HFF-Myc (cell line): ENCODE measurements around the gene POU3F3.

Experiments
- DNase-seq: peaks from one replicate; pipeline ENCODE4 v3.0.0-alpha.2; 2011; ENCODE audit warnings: low read depth; ENCODE audit errors: extremely low read depth
- H3K4me3 ChIP-seq: replicated peaks from 2 replicates; pipeline ENCODE4 v1.5.1; 2011; ENCODE audit warnings: low read depth, mild to moderate bottlenecking, control low read depth, low read length
- CTCF ChIP-seq: IDR thresholded peaks from 2 replicates; pipeline ENCODE4 v1.5.1; 2012; ENCODE audit warnings: mild to moderate bottlenecking, low read depth, low read length, control low read depth; ENCODE audit errors: missing control alignments

The POU3F3 gene

GRCh38 chr2:104825124-104825865 is 28.6 kb upstream of the POU3F3 start:
- no peak for TF ChIP-seq CTCF
- H3K4me3 ChIP-seq: no peak overlapping the region
- DNase-seq: no peak

DNA sequence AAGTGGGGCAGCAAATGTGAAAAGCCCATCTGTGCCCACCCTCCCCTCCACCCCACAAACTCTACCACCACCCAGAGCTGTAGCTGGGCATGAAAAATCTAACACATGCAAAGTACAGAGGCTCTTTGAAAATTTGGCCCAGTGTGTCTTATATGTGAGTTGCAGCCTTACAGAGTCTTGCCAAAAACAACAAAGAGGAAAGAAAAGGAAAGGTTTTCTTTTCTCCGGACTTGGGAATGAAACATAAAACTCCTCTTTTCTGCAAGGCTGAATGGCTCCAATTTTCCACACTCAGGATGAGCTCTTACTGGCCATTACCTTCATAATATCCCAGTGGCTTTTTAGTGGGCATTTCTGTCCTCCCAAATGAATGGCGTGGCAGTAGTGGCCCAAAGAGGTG is 27.9 kb upstream of the POU3F3 start:
- TF ChIP-seq CTCF: no peak
- DNase-seq: no peak
- no peak overlapping the region for H3K4me3 ChIP-seq

DNA sequence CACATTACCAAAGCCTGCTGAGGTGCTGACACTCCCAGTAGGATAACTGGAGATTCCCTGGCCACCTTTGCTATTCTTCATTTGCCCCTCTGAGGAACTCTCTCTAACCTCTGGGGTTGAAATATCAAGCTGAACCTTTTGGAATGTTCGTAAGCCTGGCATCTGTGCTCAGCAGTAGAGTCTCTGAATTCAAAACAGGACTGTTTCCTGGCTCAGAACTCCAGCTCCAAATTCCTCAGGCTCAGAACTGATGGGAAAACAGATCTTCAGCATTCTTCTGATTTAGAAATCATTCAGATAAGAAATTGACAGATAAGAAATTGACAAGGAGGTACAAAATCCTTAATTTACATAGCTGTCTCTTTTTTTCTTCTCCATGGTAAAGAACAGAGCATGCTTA is 22.2 kb upstream of the POU3F3 start:
- no peak overlapping the region for H3K4me3 ChIP-seq
- DNase-seq: no peak
- no peak for TF ChIP-seq CTCF

- H3K4me3 ChIP-seq: no peak overlapping the region
- DNase-seq: no peak
- TF ChIP-seq CTCF: no peak
Measured at GRCh38 chr2:104834431-104835153, 19.3 kb upstream of the POU3F3 start.

GRCh38 chr2:104836265-104836664 is 17.6 kb upstream of the POU3F3 start:
- no peak overlapping the region for H3K4me3 ChIP-seq
- no peak for TF ChIP-seq CTCF
- no peak for DNase-seq

DNA sequence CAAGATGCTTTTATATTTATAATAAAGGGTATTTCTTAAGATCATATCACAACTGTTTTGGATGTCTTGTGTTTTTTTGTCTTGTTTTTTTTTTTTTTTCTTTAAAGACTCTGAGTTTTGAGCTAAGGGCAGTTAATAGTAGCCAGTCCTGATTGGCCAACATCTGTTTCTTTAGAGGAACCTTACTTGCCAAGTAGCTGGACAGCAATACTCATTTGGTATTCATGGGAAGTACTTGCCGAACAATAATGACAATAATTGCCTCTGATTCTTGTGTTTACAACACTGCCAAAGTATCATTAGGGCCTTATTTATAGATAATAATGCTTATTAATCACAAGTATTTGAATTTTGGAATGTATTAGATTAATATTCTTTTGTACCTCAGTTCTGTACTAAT is 17.1 kb upstream of the POU3F3 start:
- no peak for DNase-seq
- no peak for TF ChIP-seq CTCF
- H3K4me3 ChIP-seq: no peak overlapping the region
